ENCODE results near the gene SHANK1.
A peak's percentile ranks its signal among the peaks of the same experiment; 100 is the strongest.

Gene SHANK1

GRCh38 chr19:50658441-50659317, 60.9 kb downstream of the SHANK1 start:
- no peak for DNase-seq

GRCh38 chr19:50657712-50658440, 61.7 kb downstream of the SHANK1 start:
- DNase-seq: peak; percentile 40

GRCh38 chr19:50657222-50657669, 62.4 kb downstream of the SHANK1 start:
- DNase-seq: no peak

GRCh38 chr19:50654882-50655281, 64.7 kb downstream of the SHANK1 start:
- DNase-seq: no peak

GRCh38 chr19:50652722-50653121, 66.9 kb downstream of the SHANK1 start:
- no peak for DNase-seq

- no peak for DNase-seq
Measured at GRCh38 chr19:50651174-50651573, 68.4 kb downstream of the SHANK1 start.

- no peak for DNase-seq
Measured at GRCh38 chr19:50649433-50650391, 69.9 kb downstream of the SHANK1 start, which contains the start of gene C19orf81. C19orf81 (plus strand) TSS chr19:50649445; CDS start chr19:50649445, 0 bp downstream.

GRCh38 chr19:50648659-50649058, 70.9 kb downstream of the SHANK1 start:
- DNase-seq: no peak

GRCh38 chr19:50647879-50648615, 71.6 kb downstream of the SHANK1 start:
- DNase-seq: no peak

- DNase-seq: no peak
Measured at GRCh38 chr19:50646074-50646807, 73.4 kb downstream of the SHANK1 start.

GRCh38 chr19:50645107-50645506, 74.5 kb downstream of the SHANK1 start:
- no peak for DNase-seq

GRCh38 chr19:50644315-50644915, 75.2 kb downstream of the SHANK1 start:
- no peak for DNase-seq

GRCh38 chr19:50640368-50640767, 79.2 kb downstream of the SHANK1 start:
- no peak for DNase-seq

GRCh38 chr19:50639121-50640112, 80.2 kb downstream of the SHANK1 start, which contains the start of gene SYT3:
SYT3 (minus strand) TSS chr19:50639881; CDS start chr19:50637411, 2,470 bp downstream.
- DNase-seq: no peak

GRCh38 chr19:50638600-50638999, 81.0 kb downstream of the SHANK1 start:
- DNase-seq: no peak

- no peak for DNase-seq
Measured at GRCh38 chr19:50636317-50637085, 83.1 kb downstream of the SHANK1 start.

- DNase-seq: no peak
Measured at GRCh38 chr19:50633973-50634372, 85.6 kb downstream of the SHANK1 start.

- DNase-seq: no peak
Measured at GRCh38 chr19:50633359-50633758, 86.2 kb downstream of the SHANK1 start.

All from T-helper 9 cell (primary cell).